Thyroid gland (tissue), 4 donors: ENCODE data around the gene ZBTB33. TPM values are rescaled to one million over a fixed set of nuclear protein-coding genes. Genes with fewer than 3 reads are reported as not detected.

ENCODE experiments used
- DNase-seq, 2 donors: peaks; one replicate each; pipeline ENCODE4 v3.0.0-alpha.2; 2019
- H3K27ac ChIP-seq, 3 donors: fragments of 200-600 bp; sonication (generic); 1 replicate in 2 of 3; 2 replicates in 1 of 3; pipeline ENCODE4 v1.5.1; 2016 to 2019; ENCODE audit warnings: mild to moderate bottlenecking in 1 of 3, moderate library complexity in 1 of 3
- H3K27me3 ChIP-seq: fragments of 200-600 bp; sonication (generic); one replicate; pipeline ENCODE4 v1.5.1; 2019
- H3K36me3 ChIP-seq, 2 donors: fragments of 200-600 bp; sonication (generic); one replicate each; pipeline ENCODE4 v1.5.1; 2016 to 2019
- H3K4me1 ChIP-seq, 2 donors: fragments of 200-600 bp; sonication (generic); one replicate each; pipeline ENCODE4 v1.5.1; 2017 to 2019
- H3K4me3 ChIP-seq, 3 donors: fragments of 200-600 bp; sonication (generic); replicated peaks in 1 of 3; 1 replicate in 2 of 3; 2 replicates in 1 of 3; pipeline ENCODE4 v1.5.1; 2016; ENCODE audit warnings: mild to moderate bottlenecking in 1 of 3
- H3K9me3 ChIP-seq: fragments of 200-600 bp; sonication (generic); one replicate; pipeline ENCODE4 v1.5.1; 2017
- POLR2A ChIP-seq, 2 donors: fragments of 450-650 bp; IDR thresholded peaks; one replicate each; pipeline ENCODE4 v1.6.1; 2017; ENCODE audit warnings: antibody characterized with exemption in 2 of 2, mild to moderate bottlenecking in 2 of 2, moderate library complexity in 1 of 2
- whole genome bisulfite sequencing, 2 donors: methylation state at CpG; one replicate each; pipeline ENCODE4 v1.1.5; 2017; 5-methylcytosine and 5-hydroxymethylcytosine counted together
- intact Hi-C: fragments of 100-400 bp; cut with DNase I; formaldehyde crosslinking; loops from one replicate; pipeline ENCODE4 v1.15.1; 2023
- total RNA-seq, 4 donors: library from RNA; depleted of rRNA; stranded (reverse); fragments of >200 nt; gene quantifications; one replicate each; pipeline ENCODE4 v1.2.3, GENCODE V29; 2016
- TF ChIP-seq, protein P1 (sequence below), 6 experiments: fragments of 200-600 bp in 3 of 6; fragments of 450-650 bp in 3 of 6; sonication (generic) in 3 of 6; IDR thresholded peaks; one replicate each; pipeline ENCODE4 v1.5.1; 2016 to 2019; ENCODE audit warnings: antibody characterized with exemption in 6 of 6, mild to moderate bottlenecking in 2 of 6, inconsistent platforms in 1 of 6, moderate library complexity in 1 of 6

Gene ZBTB33, protein sequence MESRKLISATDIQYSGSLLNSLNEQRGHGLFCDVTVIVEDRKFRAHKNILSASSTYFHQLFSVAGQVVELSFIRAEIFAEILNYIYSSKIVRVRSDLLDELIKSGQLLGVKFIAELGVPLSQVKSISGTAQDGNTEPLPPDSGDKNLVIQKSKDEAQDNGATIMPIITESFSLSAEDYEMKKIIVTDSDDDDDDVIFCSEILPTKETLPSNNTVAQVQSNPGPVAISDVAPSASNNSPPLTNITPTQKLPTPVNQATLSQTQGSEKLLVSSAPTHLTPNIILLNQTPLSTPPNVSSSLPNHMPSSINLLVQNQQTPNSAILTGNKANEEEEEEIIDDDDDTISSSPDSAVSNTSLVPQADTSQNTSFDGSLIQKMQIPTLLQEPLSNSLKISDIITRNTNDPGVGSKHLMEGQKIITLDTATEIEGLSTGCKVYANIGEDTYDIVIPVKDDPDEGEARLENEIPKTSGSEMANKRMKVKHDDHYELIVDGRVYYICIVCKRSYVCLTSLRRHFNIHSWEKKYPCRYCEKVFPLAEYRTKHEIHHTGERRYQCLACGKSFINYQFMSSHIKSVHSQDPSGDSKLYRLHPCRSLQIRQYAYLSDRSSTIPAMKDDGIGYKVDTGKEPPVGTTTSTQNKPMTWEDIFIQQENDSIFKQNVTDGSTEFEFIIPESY
- 10 to 100 TPM; 18.4 to 23.5 (median 20.8) TPM for total RNA-seq

DNA sequence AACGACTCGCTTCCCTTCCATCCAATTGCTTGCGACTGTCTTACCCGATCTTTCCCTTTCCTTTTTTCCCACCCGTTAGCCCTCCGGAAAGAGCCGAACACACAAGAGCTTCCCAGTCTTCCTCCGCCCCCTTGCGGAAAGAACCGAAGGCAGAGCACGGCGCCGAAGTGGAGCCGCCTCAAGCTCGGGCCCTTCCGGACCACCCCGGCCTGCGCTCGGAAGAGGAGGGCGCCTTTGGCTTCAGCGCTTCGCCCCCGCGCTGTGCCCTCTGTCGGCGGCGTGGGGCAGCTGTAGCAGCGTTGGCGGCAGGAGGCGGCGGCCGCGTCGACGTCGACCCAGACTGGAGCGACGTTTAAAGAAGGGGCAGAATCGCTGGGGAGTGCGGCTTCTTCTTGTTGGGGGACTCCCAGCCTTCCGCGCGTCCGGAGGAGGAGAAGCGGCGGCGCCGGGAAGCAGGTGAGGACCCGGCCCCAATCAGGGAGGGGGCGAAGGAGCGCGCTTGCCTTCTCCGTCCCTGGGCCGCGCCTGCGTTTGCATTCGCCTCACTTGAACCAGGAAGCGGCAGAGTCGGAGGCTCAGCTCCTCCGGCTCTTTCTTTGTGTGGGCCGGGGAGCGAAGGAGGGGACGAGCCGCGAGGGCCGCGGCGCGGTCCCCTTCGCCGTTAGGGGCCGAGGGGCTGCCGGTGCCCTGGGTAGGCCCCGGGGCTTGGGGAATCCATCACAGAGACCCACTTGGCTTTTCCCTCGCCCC, at the start of gene ZBTB33:
ZBTB33 (plus strand) TSS at position 291 of the 750 bp plus-strand sequence. CDS start 2,604 bp downstream, outside the sequence.
- H3K4me1 ChIP-seq, result no peaks in the 10 kb centered on the region
- no peaks in the 10 kb centered on the region for H3K36me3 ChIP-seq
- H3K27ac ChIP-seq, result peak within 1 kb of the TSS; percentile 84 to 89 (median 88)
- DNase-seq, result peak; percentile 89 to 90
- no peaks in the 10 kb centered on the region for H3K9me3 ChIP-seq
- 0% methylated on average over 23 to 43 of the region's 75 CpGs for WGBS, 2 donors
- intact Hi-C loops, result no loop called here
- TF ChIP-seq, protein P1, sequence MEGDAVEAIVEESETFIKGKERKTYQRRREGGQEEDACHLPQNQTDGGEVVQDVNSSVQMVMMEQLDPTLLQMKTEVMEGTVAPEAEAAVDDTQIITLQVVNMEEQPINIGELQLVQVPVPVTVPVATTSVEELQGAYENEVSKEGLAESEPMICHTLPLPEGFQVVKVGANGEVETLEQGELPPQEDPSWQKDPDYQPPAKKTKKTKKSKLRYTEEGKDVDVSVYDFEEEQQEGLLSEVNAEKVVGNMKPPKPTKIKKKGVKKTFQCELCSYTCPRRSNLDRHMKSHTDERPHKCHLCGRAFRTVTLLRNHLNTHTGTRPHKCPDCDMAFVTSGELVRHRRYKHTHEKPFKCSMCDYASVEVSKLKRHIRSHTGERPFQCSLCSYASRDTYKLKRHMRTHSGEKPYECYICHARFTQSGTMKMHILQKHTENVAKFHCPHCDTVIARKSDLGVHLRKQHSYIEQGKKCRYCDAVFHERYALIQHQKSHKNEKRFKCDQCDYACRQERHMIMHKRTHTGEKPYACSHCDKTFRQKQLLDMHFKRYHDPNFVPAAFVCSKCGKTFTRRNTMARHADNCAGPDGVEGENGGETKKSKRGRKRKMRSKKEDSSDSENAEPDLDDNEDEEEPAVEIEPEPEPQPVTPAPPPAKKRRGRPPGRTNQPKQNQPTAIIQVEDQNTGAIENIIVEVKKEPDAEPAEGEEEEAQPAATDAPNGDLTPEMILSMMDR (IDR thresholded peaks at IDR 0.05), result peak; percentile 37 to 71 (median 55)
- TF ChIP-seq POLR2A (IDR thresholded peaks at IDR 0.05), result peak in 1 of 2 donors; percentile 89
- H3K4me3 ChIP-seq, result peak within 1 kb of the TSS; percentile 23 to 43 (median 33)
- H3K27me3 ChIP-seq, result no peaks in the 10 kb centered on the region

DNA sequence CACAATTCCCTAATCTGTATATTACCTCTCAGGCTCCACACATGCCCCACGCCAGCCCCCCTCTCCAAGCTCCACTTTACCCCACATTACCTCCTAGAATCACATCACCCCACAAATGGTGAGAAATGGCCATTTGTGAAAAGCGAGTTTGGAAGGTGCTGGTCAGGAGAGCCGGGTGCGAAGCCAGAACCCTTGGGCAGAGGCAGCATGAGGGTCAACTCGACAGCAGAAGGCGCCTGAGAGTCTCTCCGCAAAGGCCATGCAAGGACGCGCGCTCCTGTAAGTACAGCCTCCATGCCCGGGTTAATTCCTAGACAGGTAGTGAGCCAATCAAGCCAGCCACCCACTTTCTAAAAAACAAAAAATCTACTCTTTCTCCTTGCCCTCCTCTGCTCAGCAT, 49.8 kb upstream of the ZBTB33 start:
- 89 to 93% methylated on average over 11 of the region's 11 CpGs for WGBS, 2 donors
- H3K4me3 ChIP-seq, result no peak overlapping the region
- DNase-seq, result no peak
- H3K9me3 ChIP-seq, result no peaks in the 10 kb centered on the region
- TF ChIP-seq, protein P1 (IDR thresholded peaks at IDR 0.05), result no peak
- no peak for TF ChIP-seq POLR2A (IDR thresholded peaks at IDR 0.05)
- no peaks in the 10 kb centered on the region for H3K36me3 ChIP-seq
- no peaks in the 10 kb centered on the region for H3K4me1 ChIP-seq
- no peak overlapping the region for H3K27ac ChIP-seq
- intact Hi-C loops, result no loop called here
- no peaks in the 10 kb centered on the region for H3K27me3 ChIP-seq

DNA sequence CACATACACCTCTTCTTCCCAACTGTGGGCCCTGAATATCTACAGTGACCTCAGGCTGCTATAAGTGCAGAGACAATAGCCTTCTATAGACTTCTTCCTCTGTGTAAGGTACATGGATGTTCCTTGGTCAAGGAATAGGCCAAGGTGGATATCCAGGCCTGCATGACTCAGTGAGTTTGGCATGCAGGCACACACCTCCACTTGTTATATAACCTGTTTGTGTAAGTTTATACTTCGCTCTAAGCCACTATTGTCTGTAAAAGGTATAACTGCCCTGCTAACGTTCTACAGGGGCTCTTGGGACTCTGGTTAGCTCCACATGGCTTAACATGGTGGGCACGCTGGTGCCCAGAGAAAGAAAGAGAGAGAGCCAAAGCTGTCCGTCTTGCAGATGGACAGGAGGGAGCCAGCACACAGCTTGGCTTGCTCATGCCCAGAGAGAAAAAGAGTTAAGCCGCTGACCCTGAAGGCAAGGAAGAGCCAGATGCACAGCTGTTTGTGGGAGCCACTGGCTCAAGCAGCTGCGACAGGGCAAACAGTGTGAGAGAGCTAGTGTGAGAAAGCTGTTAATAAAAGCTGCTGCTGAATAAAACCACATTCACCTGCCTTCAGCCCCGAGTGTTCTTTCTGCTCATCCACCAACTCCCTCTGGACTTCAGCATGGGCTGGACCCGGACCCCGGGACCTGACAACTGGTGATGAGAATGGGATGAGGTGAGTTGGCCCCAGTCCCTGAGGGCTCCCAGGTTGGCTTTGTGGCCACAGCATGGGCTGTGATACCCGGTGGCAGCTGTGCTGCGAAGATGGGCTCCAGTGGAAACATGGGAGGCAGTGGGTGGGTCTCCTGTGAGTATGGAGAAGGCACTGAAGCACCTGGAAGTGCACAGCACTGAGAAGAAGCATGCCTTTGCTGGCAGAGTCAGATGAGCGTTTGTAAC, 44.5 kb upstream of the ZBTB33 start:
- DNase-seq, result no peak
- H3K9me3 ChIP-seq, result no peaks in the 10 kb centered on the region
- intact Hi-C loops, result no loop called here
- H3K4me3 ChIP-seq, result no peak overlapping the region
- no peak overlapping the region for H3K27ac ChIP-seq
- WGBS, 2 donors, result 84 to 85% methylated on average over 7 to 8 of the region's 12 CpGs
- no peak for TF ChIP-seq POLR2A (IDR thresholded peaks at IDR 0.05)
- TF ChIP-seq, protein P1 (IDR thresholded peaks at IDR 0.05), result no peak
- H3K4me1 ChIP-seq, result no peaks in the 10 kb centered on the region
- no peaks in the 10 kb centered on the region for H3K27me3 ChIP-seq
- H3K36me3 ChIP-seq, result no peaks in the 10 kb centered on the region

DNA sequence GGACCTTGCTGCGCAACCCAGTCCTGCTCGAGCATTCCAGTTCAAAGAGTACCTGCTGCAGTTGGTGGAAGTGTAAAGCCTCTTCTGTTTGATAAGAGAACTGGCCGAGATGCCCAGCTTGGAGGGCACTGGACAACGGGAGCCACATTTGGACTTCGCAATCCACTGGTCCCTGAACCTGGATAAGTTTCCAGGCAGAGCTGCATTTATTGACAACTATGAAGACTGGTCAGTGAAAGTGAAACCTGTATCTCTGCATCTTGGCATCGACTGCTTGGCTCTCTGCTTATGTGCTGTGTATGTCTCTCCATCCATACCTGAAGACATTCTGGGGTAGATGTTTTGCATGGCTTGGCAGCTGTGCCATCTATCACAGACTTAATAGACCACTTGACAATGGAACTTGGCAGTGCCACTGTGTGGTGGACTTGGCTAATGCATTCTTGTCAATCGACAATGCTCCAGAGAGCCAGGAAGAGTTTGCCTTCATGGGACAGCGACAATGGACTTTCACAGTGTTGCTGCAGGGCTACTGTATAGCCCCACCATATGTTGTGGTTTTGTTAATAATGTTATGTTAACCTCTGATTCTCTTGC, 43.5 kb upstream of the ZBTB33 start:
- WGBS, 2 donors, result 75 to 86% methylated on average over 3 to 5 of the region's 8 CpGs
- H3K36me3 ChIP-seq, result no peaks in the 10 kb centered on the region
- H3K27me3 ChIP-seq, result no peaks in the 10 kb centered on the region
- no peak overlapping the region for H3K27ac ChIP-seq
- intact Hi-C loops, result no loop called here
- H3K4me3 ChIP-seq, result no peak overlapping the region
- peak; percentile 15 to 25 for DNase-seq
- H3K9me3 ChIP-seq, result no peaks in the 10 kb centered on the region
- TF ChIP-seq, protein P1 (IDR thresholded peaks at IDR 0.05), result no peak
- TF ChIP-seq POLR2A (IDR thresholded peaks at IDR 0.05), result no peak
- no peaks in the 10 kb centered on the region for H3K4me1 ChIP-seq
